Uterus (tissue), 4 donors: Measurements from ENCODE around the gene NRXN3. TPM values are rescaled to one million over a fixed set of nuclear protein-coding genes. Genes with fewer than 3 reads are reported as not detected.

Source experiments
- DNase-seq, 2 donors: peaks; one replicate each; pipeline ENCODE4 v3.0.0-alpha.2; 2019 to 2020
- H3K27ac ChIP-seq, 2 donors: fragments of 200-600 bp; sonication (generic); 1 replicate in 1 of 2; 2 replicates in 1 of 2; pipeline ENCODE4 v1.5.1; 2016 to 2018
- H3K27me3 ChIP-seq, 2 donors: fragments of 200-600 bp; sonication (generic); one replicate each; pipeline ENCODE4 v1.5.1; 2018 to 2019; ENCODE audit warnings: control low read depth in 1 of 2
- H3K36me3 ChIP-seq, 2 donors: fragments of 200-600 bp; sonication (generic); one replicate each; pipeline ENCODE4 v1.5.1; 2019; ENCODE audit warnings: control low read depth in 1 of 2
- H3K4me1 ChIP-seq, 2 donors: fragments of 200-600 bp; sonication (generic); one replicate each; pipeline ENCODE4 v1.5.1; 2018 to 2019; ENCODE audit warnings: control low read depth in 1 of 2
- H3K4me3 ChIP-seq, 2 donors: fragments of 200-600 bp; sonication (generic); 1 replicate in 1 of 2; 2 replicates in 1 of 2; pipeline ENCODE4 v1.5.1; 2018 to 2019; ENCODE audit warnings: mild to moderate bottlenecking in 1 of 2
- H3K9me3 ChIP-seq, 2 donors: fragments of 200-600 bp; sonication (generic); one replicate each; pipeline ENCODE4 v1.5.1; 2019; ENCODE audit warnings: control low read depth in 1 of 2
- CTCF ChIP-seq, 4 experiments: fragments of 200-600 bp in 2 of 4; fragments of 450-650 bp in 2 of 4; sonication (generic) in 2 of 4; IDR thresholded peaks; one replicate each; pipeline ENCODE4 v1.5.1; 2016 to 2019; ENCODE audit warnings: antibody characterized with exemption in 4 of 4, mild to moderate bottlenecking in 2 of 4, moderate library complexity in 1 of 4
- POLR2A ChIP-seq, 2 donors: fragments of 450-650 bp; IDR thresholded peaks; one replicate each; pipeline ENCODE4 v1.6.1; 2016; ENCODE audit warnings: antibody characterized with exemption in 2 of 2, mild to moderate bottlenecking in 1 of 2, moderate library complexity in 1 of 2
- intact Hi-C: fragments of 100-400 bp; cut with DNase I; formaldehyde crosslinking; loops from one replicate; pipeline ENCODE4 v1.15.1; 2023; ENCODE audit warnings: low total_unique reads
- total RNA-seq, 4 donors: library from RNA; depleted of rRNA in 3 of 4; stranded (reverse); fragments of >200 nt in 3 of 4; gene quantifications; one replicate each; pipeline versions ENCODE4 v1.1.0 to v1.2.4, GENCODE V29; 2014 to 2023
- donor health status: DM: yes; HTN: yes; CAD: no.

NRXN3 gene
- total RNA-seq, 4 donors from 2014 or later: 2.9 to 17.0 (median 4.4) TPM

- no peak for TF ChIP-seq CTCF (IDR thresholded peaks at IDR 0.05)
- TF ChIP-seq POLR2A (IDR thresholded peaks at IDR 0.05): no peak
- no peaks in the 10 kb centered on the region for H3K9me3 ChIP-seq
- no peaks in the 10 kb centered on the region for H3K4me1 ChIP-seq
- H3K27me3 ChIP-seq: no peaks in the 10 kb centered on the region
- H3K27ac ChIP-seq: no peak overlapping the region
- intact Hi-C loops: no loop called here
- no peaks in the 10 kb centered on the region for H3K36me3 ChIP-seq
- H3K4me3 ChIP-seq: no peak overlapping the region
- DNase-seq: no peak
Measured at GRCh38 chr14:79735121-79735520, 1564.9 kb downstream of the NRXN3 start.

- no peak overlapping the region for H3K4me3 ChIP-seq
- H3K9me3 ChIP-seq: no peaks in the 10 kb centered on the region
- no peaks in the 10 kb centered on the region for H3K36me3 ChIP-seq
- TF ChIP-seq POLR2A (IDR thresholded peaks at IDR 0.05) (no peak), CTCF (IDR thresholded peaks at IDR 0.05) (no peak)
- DNase-seq: no peak
- H3K27ac ChIP-seq: no peak overlapping the region
- H3K4me1 ChIP-seq: no peaks in the 10 kb centered on the region
- intact Hi-C loops: no loop called here
- H3K27me3 ChIP-seq: no peaks in the 10 kb centered on the region
Measured at GRCh38 chr14:79740066-79740601, 1570.0 kb downstream of the NRXN3 start.

GRCh38 chr14:79742142-79742541, 1572.0 kb downstream of the NRXN3 start:
- H3K4me1 ChIP-seq: no peaks in the 10 kb centered on the region
- H3K27ac ChIP-seq: no peak overlapping the region
- no peaks in the 10 kb centered on the region for H3K9me3 ChIP-seq
- H3K36me3 ChIP-seq: no peaks in the 10 kb centered on the region
- DNase-seq: no peak
- no peak overlapping the region for H3K4me3 ChIP-seq
- TF ChIP-seq POLR2A (IDR thresholded peaks at IDR 0.05) (no peak), CTCF (IDR thresholded peaks at IDR 0.05) (no peak)
- intact Hi-C loops: no loop called here
- no peaks in the 10 kb centered on the region for H3K27me3 ChIP-seq

- TF ChIP-seq CTCF (IDR thresholded peaks at IDR 0.05): no peak
- no peak for TF ChIP-seq POLR2A (IDR thresholded peaks at IDR 0.05)
- Histone ChIP-seq H3K36me3 (no peaks in the 10 kb centered on the region), H3K4me1 (no peaks in the 10 kb centered on the region), H3K9me3 (no peaks in the 10 kb centered on the region), H3K27me3 (no peaks in the 10 kb centered on the region), H3K4me3 (no peak overlapping the region), H3K27ac (no peak overlapping the region)
- no peak for DNase-seq
- intact Hi-C loops: no loop called here
Measured at GRCh38 chr14:79745046-79745445, 1574.9 kb downstream of the NRXN3 start.

DNA sequence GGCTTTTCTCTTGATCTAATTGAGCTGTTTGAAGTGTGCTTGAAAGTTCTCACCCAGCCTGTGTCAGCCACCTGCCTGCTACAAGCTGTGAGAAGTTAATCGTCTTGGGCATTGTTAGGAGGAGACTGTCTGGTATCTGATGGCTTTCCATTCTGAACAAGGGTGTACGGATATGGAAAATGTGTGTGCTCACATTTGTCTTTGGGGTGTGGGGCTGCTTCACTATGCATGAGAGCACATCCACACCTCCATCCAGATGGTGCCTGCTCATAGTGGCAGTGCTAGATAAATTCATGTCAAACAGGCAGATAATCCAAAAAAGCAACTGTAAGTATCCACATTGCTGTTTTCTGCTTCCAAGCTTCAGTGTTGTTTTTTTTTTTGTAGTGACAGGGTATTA, 1578.9 kb downstream of the NRXN3 start:
- intact Hi-C loops: no loop called here
- no peaks in the 10 kb centered on the region for H3K9me3 ChIP-seq
- H3K36me3 ChIP-seq: no peaks in the 10 kb centered on the region
- H3K27me3 ChIP-seq: no peaks in the 10 kb centered on the region
- H3K4me1 ChIP-seq: no peaks in the 10 kb centered on the region
- no peak overlapping the region for H3K4me3 ChIP-seq
- no peak overlapping the region for H3K27ac ChIP-seq
- TF ChIP-seq POLR2A (IDR thresholded peaks at IDR 0.05) (no peak), CTCF (IDR thresholded peaks at IDR 0.05) (no peak)
- DNase-seq: no peak
